Parathyroid adenoma (tissue), 2 donors: ENCODE data around the gene MGAT4B.

ENCODE experiments used
- H2AFZ ChIP-seq: fragments of 300-600 bp; sonication (generic); one replicate; pipeline ENCODE4 v1.7.0; 2017; ENCODE audit warnings: antibody characterized with exemption, mild to moderate bottlenecking
- H3K27ac ChIP-seq: fragments of 300-600 bp; sonication (generic); one replicate; pipeline ENCODE4 v1.7.0; 2017
- H3K27me3 ChIP-seq: fragments of 300-600 bp; sonication (generic); one replicate; pipeline ENCODE4 v1.7.0; 2017; ENCODE audit warnings: low read length; ENCODE audit not compliant: control insufficient read depth, insufficient read depth
- H3K36me3 ChIP-seq: fragments of 300-600 bp; sonication (generic); one replicate; pipeline ENCODE4 v1.7.0; 2017; ENCODE audit warnings: low read length; ENCODE audit not compliant: control insufficient read depth, insufficient read depth
- H3K4me1 ChIP-seq: fragments of 300-600 bp; sonication (generic); one replicate; pipeline ENCODE4 v1.7.0; 2017; ENCODE audit warnings: control low read depth
- H3K4me2 ChIP-seq: fragments of 300-600 bp; sonication (generic); one replicate; pipeline ENCODE4 v1.7.0; 2017; ENCODE audit warnings: low read length
- H3K4me3 ChIP-seq: fragments of 300-600 bp; sonication (generic); one replicate; pipeline ENCODE4 v1.7.0; 2017; ENCODE audit warnings: low read depth, low read length
- H3K79me2 ChIP-seq: fragments of 300-600 bp; sonication (generic); one replicate; pipeline ENCODE4 v1.7.0; 2017; ENCODE audit warnings: control low read depth
- H3K9ac ChIP-seq: fragments of 300-600 bp; sonication (generic); one replicate; pipeline ENCODE4 v1.7.0; 2017; ENCODE audit warnings: mild to moderate bottlenecking
- H3K9me3 ChIP-seq: fragments of 300-600 bp; sonication (generic); one replicate; pipeline ENCODE4 v1.7.0; 2017; ENCODE audit warnings: low read length; ENCODE audit not compliant: control insufficient read depth
- CTCF ChIP-seq: fragments of 300-600 bp; sonication (generic); IDR thresholded peaks from one replicate; pipeline ENCODE4 v1.7.0; 2017; ENCODE audit warnings: antibody characterized with exemption, mild to moderate bottlenecking
- donor health status: primary hyperparathyroidism.

Gene MGAT4B

GRCh38 chr5:179777456-179777855 is 29.2 kb downstream of the MGAT4B start:
- no peak for TF ChIP-seq CTCF
- Histone ChIP-seq H2AFZ (no peak overlapping the region), H3K36me3 (no peaks in the 10 kb centered on the region), H3K27ac (no peak overlapping the region), H3K9ac (no peak overlapping the region), H3K27me3 (no peaks in the 10 kb centered on the region), H3K79me2 (peaks cover 21% of the 10 kb centered on the region), H3K4me1 (peaks cover 6% of the 10 kb centered on the region), H3K4me3 (no peak overlapping the region), H3K4me2 (no peak overlapping the region), H3K9me3 (no peaks in the 10 kb centered on the region)

- Histone ChIP-seq H3K27ac (no peak overlapping the region), H3K36me3 (no peaks in the 10 kb centered on the region), H3K4me2 (no peak overlapping the region), H3K9me3 (no peaks in the 10 kb centered on the region), H3K4me1 (peaks cover 6% of the 10 kb centered on the region), H3K4me3 (no peak overlapping the region), H3K79me2 (peaks cover 24% of the 10 kb centered on the region), H3K27me3 (no peaks in the 10 kb centered on the region), H3K9ac (no peak overlapping the region), H2AFZ (no peak overlapping the region)
- no peak for TF ChIP-seq CTCF
These were observed 30.2 kb downstream of the MGAT4B start for GRCh38 chr5:179776411-179776938.

- no peaks in the 10 kb centered on the region for H3K27me3 ChIP-seq
- H3K4me1 ChIP-seq, result peaks cover 6% of the 10 kb centered on the region
- H3K27ac ChIP-seq, result no peak overlapping the region
- H3K79me2 ChIP-seq, result peaks cover 36% of the 10 kb centered on the region
- H3K4me2 ChIP-seq, result no peak overlapping the region
- H2AFZ ChIP-seq, result no peak overlapping the region
- no peaks in the 10 kb centered on the region for H3K36me3 ChIP-seq
- no peaks in the 10 kb centered on the region for H3K9me3 ChIP-seq
- H3K9ac ChIP-seq, result no peak overlapping the region
- no peak overlapping the region for H3K4me3 ChIP-seq
- TF ChIP-seq CTCF, result no peak
These were observed 32.2 kb downstream of the MGAT4B start for GRCh38 chr5:179774442-179774841.

GRCh38 chr5:179773686-179774040 is 33.0 kb downstream of the MGAT4B start:
- no peak for TF ChIP-seq CTCF
- H3K27me3 ChIP-seq, result no peaks in the 10 kb centered on the region
- H3K4me2 ChIP-seq, result no peak overlapping the region
- H2AFZ ChIP-seq, result no peak overlapping the region
- peaks cover 42% of the 10 kb centered on the region for H3K79me2 ChIP-seq
- H3K4me1 ChIP-seq, result peaks cover 6% of the 10 kb centered on the region
- no peak overlapping the region for H3K9ac ChIP-seq
- H3K36me3 ChIP-seq, result no peaks in the 10 kb centered on the region
- no peaks in the 10 kb centered on the region for H3K9me3 ChIP-seq
- no peak overlapping the region for H3K4me3 ChIP-seq
- H3K27ac ChIP-seq, result no peak overlapping the region

- TF ChIP-seq CTCF, result no peak
- Histone ChIP-seq H3K27me3 (no peaks in the 10 kb centered on the region), H3K36me3 (no peaks in the 10 kb centered on the region)
These were observed 34.3 kb downstream of the MGAT4B start for GRCh38 chr5:179772351-179772750.

More at GRCh38 chr5:179772351-179772750, 34.3 kb downstream of the MGAT4B start:
- no peak overlapping the region for H2AFZ ChIP-seq
- peaks cover 48% of the 10 kb centered on the region for H3K79me2 ChIP-seq
- no peaks in the 10 kb centered on the region for H3K4me1 ChIP-seq
- no peaks in the 10 kb centered on the region for H3K9me3 ChIP-seq
- no peak overlapping the region for H3K4me3 ChIP-seq
- no peak overlapping the region for H3K27ac ChIP-seq
- H3K9ac ChIP-seq, result no peak overlapping the region
- H3K4me2 ChIP-seq, result no peak overlapping the region
